Right cardiac atrium (tissue), 5 donors: ENCODE results near the gene TCF20. TPM values are rescaled to one million over a fixed set of nuclear protein-coding genes. Genes with fewer than 3 reads are reported as not detected.

ENCODE experiments used
- ATAC-seq, 2 donors: fragments of 200-7000 bp; cut with Tn5 transposase; one replicate each; pipeline versions ENCODE4 v1.8.0 to v1.9.1; 2020; ENCODE audit warnings: moderate library complexity in 2 of 2, mild to moderate bottlenecking in 1 of 2
- DNase-seq, 3 donors: peaks; one replicate each; pipeline ENCODE4 v3.0.0-alpha.2; 2020
- H3K27ac ChIP-seq: one replicate; pipeline ENCODE4 v1.5.1; 2013; ENCODE audit warnings: mild to moderate bottlenecking, low read length, control low read depth, moderate library complexity
- H3K27me3 ChIP-seq: one replicate; pipeline ENCODE4 v1.6.1; 2013; ENCODE audit not compliant: control insufficient read depth, insufficient read depth
- H3K4me1 ChIP-seq: one replicate; pipeline ENCODE4 v1.6.1; 2013; ENCODE audit warnings: low read length; ENCODE audit not compliant: control insufficient read depth, insufficient read depth
- H3K4me3 ChIP-seq: one replicate; pipeline ENCODE4 v1.5.1; 2013; ENCODE audit warnings: low read length, control low read depth
- H3K9me3 ChIP-seq: one replicate; pipeline ENCODE4 v1.6.1; 2013; ENCODE audit warnings: low read length; ENCODE audit not compliant: control insufficient read depth
- WGBS: extraction: QIAGEN DNeasy Blood & Tissue Kit; methylation state at CpG from one replicate; pipeline ENCODE4 v1.1.7; 2013; 5-methylcytosine and 5-hydroxymethylcytosine counted together
- intact Hi-C, 4 donors: fragments of 100-400 bp; cut with DNase I; formaldehyde crosslinking; loops; one replicate each; pipeline versions ENCODE4 v1.11.0 to v1.14.0; 2022 to 2023
- polyA plus RNA-seq: library from polyadenylated mRNA; stranded (reverse); fragments of 200-250 nt; gene quantifications from one replicate; pipeline ENCODE4 v1.2.3, GENCODE V29; 2013
- total RNA-seq, 4 donors: library from RNA; stranded (reverse); fragmentation: NEBNext Ultra II Directional; extraction: Animal tissue kit (Norgen Biotek cat#: 25700); gene quantifications; one replicate each; pipeline ENCODE4 v1.2.1, GENCODE V29; 2021
- donor health status: healthy with polysubstance abuse.
- donor health status: DM: no; HTN: yes; CAD: no.
- donor health status: DM: no; HTN: no; CAD: no.
- donor health status: DM: no; HTN: yes; CAD: no; lungs with severe emphysema.
- donor health status: DM: yes; HTN: yes; CAD: no.

The TCF20 gene
- total and polyA plus RNA-seq, 5 donors = 6.5 to 19.6 (median 17.4) TPM

DNA sequence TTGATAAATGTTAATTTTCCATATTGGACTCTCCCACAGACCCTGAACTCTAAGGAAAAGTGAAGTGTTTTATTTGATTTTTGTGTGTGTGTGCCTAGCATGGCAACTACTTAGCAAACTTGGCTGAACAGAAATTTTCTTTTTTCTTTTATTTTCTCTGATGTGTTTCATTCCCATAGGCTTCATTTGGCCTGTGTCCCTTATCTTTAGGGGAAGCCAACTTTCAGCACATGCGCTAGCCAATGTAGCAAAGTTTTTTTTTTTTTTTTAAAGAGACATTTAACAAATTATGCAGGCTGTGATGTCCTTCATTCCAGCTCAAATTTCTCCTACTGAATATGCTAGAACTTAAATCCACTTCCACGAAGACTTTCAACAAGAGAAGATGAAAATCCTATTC is 14.2 kb downstream of the TCF20 start:
- intact Hi-C loops = no loop called here
- ATAC-seq = no peak

DNA sequence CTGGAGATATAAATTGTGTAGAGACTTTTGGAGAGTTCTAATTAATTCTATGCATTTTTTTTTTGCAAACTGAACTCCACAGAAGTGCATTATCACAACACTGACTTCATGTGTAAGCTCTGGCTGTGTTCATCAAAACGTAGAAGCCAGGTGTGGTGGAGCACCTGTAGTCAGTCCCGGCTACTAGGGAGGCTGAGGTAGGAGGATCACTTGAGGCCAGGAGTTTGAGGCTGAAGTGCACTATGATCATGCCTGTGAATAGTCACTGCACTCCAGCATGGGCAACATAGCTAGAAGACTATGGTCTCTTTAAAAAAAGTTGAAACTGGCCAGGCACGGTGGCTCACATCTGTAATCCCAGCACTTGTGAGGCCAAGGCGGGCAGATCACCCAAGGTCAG is 20.6 kb downstream of the TCF20 start:
- 87% methylated on average over 4 of the region's 4 CpGs for WGBS

More for the DNA sequence above, 14.2 kb downstream of the TCF20 start:
- Histone ChIP-seq H3K4me3 (no peak overlapping the region), H3K9me3 (no peaks in the 10 kb centered on the region), H3K27me3 (no peaks in the 10 kb centered on the region), H3K27ac (no peak overlapping the region), H3K4me1 (peaks cover 3% of the 10 kb centered on the region)
- 63% methylated on average over 2 of the region's 2 CpGs for WGBS
- DNase-seq = no peak

DNA sequence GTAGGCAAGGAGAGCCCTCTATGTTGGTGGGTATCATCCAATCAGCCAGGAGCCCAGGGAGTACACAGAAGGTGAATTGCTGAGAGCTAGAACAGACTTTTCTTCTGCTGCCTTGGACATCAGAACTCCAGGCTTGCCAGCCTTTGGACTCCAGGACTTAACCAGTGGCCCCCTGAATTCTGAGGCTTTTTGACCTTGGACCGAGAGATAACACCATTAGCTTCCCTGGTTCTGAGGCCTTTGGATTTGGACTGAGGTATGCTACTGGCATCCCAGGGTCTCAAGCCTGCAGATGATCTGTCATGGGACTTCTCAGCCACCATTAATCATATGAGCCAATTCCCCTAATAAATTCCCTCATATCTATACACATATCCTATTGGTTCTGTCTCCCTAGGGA is 21.5 kb downstream of the TCF20 start:
- no peak overlapping the region for H3K27ac ChIP-seq
- H3K27me3 ChIP-seq = no peaks in the 10 kb centered on the region
- ATAC-seq = no peak
- no peak overlapping the region for H3K4me3 ChIP-seq
- no peaks in the 10 kb centered on the region for H3K9me3 ChIP-seq
- H3K4me1 ChIP-seq = no peaks in the 10 kb centered on the region
- intact Hi-C loops = no loop called here
- 98% methylated on average over 1 of the region's 1 CpG for WGBS
- DNase-seq = no peak

More for the DNA sequence above, 20.6 kb downstream of the TCF20 start:
- no peak overlapping the region for H3K27ac ChIP-seq
- no peaks in the 10 kb centered on the region for H3K27me3 ChIP-seq
- no peaks in the 10 kb centered on the region for H3K9me3 ChIP-seq
- DNase-seq = no peak
- intact Hi-C loops = no loop called here
- ATAC-seq = no peak
- no peaks in the 10 kb centered on the region for H3K4me1 ChIP-seq
- no peak overlapping the region for H3K4me3 ChIP-seq

DNA sequence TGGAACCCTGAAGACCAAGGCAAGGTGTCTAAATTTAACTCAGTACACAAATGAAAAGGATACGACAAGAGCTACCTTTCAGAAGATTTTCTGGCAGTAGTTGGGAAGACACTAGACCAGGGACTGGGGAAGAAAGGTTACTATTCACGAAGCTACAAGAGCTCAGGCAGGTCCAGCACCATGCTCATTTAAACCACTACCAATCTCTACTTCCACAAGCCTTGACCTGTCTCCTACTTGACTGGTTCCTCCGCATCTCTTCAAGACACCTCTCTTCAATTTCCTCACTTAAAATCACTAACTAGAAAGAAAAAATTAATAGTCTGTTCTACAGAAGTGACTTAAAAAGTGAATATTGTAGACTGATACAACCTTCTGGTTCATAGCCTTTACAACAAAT is 22.9 kb downstream of the TCF20 start:
- Histone ChIP-seq H3K4me3 (no peak overlapping the region), H3K27ac (no peak overlapping the region), H3K9me3 (no peaks in the 10 kb centered on the region), H3K4me1 (no peaks in the 10 kb centered on the region), H3K27me3 (no peaks in the 10 kb centered on the region)
- ATAC-seq (no peak), DNase-seq (no peak)
- intact Hi-C loops = no loop called here
- WGBS = 98% methylated on average over 3 of the region's 3 CpGs

DNA sequence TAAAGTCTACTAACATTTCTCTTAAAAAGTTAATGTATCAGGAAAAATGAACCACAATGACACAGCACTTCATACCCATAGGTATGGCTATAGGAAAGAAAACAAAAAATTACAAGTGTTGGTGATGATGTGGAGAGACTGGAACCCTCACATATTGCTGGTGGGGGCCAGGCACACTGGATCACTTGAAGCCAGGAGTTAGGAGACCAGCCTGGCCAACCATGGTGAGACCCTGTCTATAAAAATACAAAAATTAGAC is 26.7 kb downstream of the TCF20 start:
- Histone ChIP-seq H3K27ac (no peak overlapping the region), H3K4me1 (no peaks in the 10 kb centered on the region), H3K9me3 (no peaks in the 10 kb centered on the region), H3K27me3 (no peaks in the 10 kb centered on the region), H3K4me3 (no peak overlapping the region)
- ATAC-seq (no peak), DNase-seq (no peak)
- intact Hi-C loops = no loop called here

DNA sequence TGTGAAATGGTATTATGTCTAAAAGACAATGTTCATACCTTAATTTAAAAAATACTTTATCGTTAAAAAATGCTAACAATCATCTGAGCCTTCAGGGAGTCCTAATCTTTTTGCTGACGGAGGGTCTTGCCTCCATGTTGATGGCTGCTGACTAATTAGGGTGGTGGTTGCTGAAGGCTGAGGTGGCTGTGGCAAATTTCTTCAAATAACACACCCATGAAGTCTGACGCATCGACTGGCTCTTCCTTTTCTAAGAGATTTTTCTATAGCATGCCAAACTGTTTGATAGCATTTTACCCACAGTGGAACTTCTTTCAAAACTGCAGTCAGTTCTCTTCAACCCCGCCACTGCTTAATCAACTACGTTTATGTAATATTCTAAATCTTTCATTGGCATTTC is 33.6 kb downstream of the TCF20 start:
- no peak overlapping the region for H3K4me3 ChIP-seq
- peaks cover 2% of the 10 kb centered on the region for H3K4me1 ChIP-seq
- H3K9me3 ChIP-seq = no peaks in the 10 kb centered on the region
- no peaks in the 10 kb centered on the region for H3K27me3 ChIP-seq
- ATAC-seq = no peak
- 95% methylated on average over 6 of the region's 6 CpGs for WGBS
- no peak for DNase-seq
- H3K27ac ChIP-seq = no peak overlapping the region
- intact Hi-C loops = no loop called here

DNA sequence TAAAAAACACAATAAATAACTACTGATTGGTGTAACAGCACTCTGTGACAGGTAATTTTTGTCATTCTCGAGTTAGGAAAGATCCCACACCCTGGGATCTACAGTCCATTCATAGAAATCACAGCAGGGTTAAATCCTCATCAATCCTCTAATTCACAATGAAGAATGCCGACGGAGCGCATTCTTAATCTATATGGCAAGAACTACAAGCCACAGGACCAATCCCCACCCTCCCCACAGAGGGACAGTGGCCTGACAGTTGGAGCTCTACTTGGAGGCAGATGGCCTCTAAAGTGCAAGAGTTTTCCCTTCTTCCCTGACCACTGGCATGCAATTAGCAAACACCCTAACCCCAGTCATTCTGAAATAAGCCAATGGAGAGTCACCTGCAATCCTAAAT is 34.2 kb downstream of the TCF20 start:
- Histone ChIP-seq H3K4me1 (peaks cover 2% of the 10 kb centered on the region), H3K27ac (no peak overlapping the region), H3K9me3 (no peaks in the 10 kb centered on the region), H3K4me3 (no peak overlapping the region), H3K27me3 (no peaks in the 10 kb centered on the region)
- DNase-seq (no peak), ATAC-seq (no peak)
- intact Hi-C loops = no loop called here
- WGBS = 97% methylated on average over 4 of the region's 4 CpGs

DNA sequence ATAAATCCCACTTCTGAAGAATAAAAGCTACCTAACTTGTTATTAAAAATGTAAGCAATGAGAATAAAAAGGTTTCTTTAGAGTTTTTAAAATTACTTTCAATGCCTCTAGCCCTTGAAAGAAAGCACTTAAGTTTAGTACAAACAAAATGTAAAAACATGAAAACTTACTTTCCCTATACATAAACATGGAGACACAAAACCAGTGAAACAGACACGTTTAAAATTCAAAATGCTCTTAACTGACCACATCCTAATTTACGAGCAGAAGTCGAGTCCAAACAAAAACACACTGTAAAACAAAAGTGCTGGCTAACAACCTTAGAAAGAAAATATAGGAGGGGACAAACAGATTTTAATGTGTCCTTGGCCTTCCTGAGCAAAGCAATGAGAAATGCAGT is 36.6 kb downstream of the TCF20 start:
- intact Hi-C loops = no loop called here
- no peaks in the 10 kb centered on the region for H3K27me3 ChIP-seq
- no peak for ATAC-seq
- WGBS = 71% methylated on average over 3 of the region's 3 CpGs
- peaks cover 12% of the 10 kb centered on the region for H3K4me1 ChIP-seq
- no peak overlapping the region for H3K4me3 ChIP-seq
- H3K27ac ChIP-seq = no peak overlapping the region
- no peak for DNase-seq
- no peaks in the 10 kb centered on the region for H3K9me3 ChIP-seq

DNA sequence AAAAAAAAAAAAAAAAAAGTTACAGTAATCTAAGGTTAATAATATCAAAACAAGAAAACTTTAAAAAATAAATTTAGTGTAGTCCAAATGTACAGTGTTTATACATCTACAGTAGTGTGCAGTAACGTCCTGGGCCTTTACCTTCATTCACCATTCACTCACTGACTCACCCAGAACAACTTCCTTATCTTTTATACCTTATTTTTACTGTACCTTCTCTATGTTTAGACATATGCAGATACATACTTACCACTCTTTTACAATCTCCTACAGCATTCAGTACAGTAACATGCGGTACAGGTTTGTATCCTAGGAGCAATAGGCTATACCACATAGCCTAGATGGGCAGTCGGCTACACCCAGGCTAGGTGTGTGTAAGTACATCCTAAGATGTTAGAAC is 38.5 kb downstream of the TCF20 start:
- Histone ChIP-seq H3K9me3 (no peaks in the 10 kb centered on the region), H3K4me1 (peaks cover 25% of the 10 kb centered on the region), H3K4me3 (no peak overlapping the region), H3K27me3 (no peaks in the 10 kb centered on the region), H3K27ac (no peak overlapping the region)
- 95% methylated on average over 3 of the region's 3 CpGs for WGBS
- ATAC-seq (no peak), DNase-seq (no peak)
- intact Hi-C loops = no loop called here

DNA sequence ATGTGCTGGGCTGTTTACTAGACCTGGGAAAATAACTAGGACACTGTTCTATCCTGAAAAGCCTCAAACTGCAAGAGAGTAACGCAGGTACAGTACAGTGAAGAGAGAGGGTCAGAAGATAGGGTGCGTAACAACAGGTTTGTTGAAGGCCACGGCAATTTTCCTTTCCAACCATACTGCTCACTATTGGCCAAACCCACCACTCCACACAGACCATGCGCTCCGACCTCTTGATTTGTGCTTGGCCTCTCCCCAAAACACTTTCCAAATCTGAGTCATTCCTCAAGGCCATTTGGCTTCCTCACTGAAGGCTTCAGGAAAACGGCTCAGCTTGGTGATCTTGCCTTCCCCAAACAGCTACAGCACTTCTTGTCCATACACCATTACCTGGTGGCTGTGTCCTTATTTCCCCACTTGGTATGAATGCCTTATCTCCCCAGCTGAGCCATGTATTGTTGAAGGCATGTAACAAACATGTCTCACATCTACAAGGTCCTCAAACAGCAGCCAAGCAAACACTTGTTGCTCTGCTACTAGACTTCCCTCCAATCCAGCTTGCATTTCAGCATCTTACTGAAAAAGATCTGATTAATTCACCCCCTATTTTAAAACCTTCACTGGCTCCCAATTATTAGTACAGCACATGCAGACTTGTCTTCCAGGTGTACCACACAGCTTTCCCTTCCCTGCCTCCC is 40.9 kb downstream of the TCF20 start:
- ATAC-seq (peak; percentile 74 to 78), DNase-seq (peak in 1 of 3 donors; percentile 56)
- H3K27me3 ChIP-seq = no peaks in the 10 kb centered on the region
- intact Hi-C loops = no loop called here
- no peaks in the 10 kb centered on the region for H3K9me3 ChIP-seq
- no peak overlapping the region for H3K4me3 ChIP-seq
- 51% methylated on average over 6 of the region's 6 CpGs for WGBS
- H3K27ac ChIP-seq = no peak overlapping the region
- H3K4me1 ChIP-seq = peaks cover 23% of the 10 kb centered on the region

DNA sequence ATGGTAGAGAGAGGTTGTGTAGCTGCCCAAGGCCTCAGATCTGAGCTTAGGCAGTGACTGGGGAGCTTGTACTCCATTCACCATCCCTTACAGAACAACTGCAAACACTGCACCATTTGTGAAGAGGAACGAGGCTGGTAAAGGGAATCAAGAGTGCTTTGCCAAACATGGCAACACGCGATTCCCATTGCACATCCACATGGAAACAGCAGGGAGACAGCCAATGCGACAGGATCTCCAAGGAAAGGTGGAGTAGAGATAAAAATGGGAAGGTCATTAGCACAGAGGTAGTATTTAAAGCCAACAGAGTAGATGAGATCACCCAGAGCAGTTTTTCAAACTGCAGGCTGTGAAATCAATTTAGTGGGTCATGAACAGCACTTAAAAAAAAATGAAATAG is 42.0 kb downstream of the TCF20 start:
- WGBS = 73% methylated on average over 4 of the region's 4 CpGs
- intact Hi-C loops = no loop called here
- no peak for DNase-seq
- no peaks in the 10 kb centered on the region for H3K9me3 ChIP-seq
- no peak overlapping the region for H3K27ac ChIP-seq
- no peaks in the 10 kb centered on the region for H3K27me3 ChIP-seq
- H3K4me1 ChIP-seq = peaks cover 23% of the 10 kb centered on the region
- no peak for ATAC-seq
- no peak overlapping the region for H3K4me3 ChIP-seq

DNA sequence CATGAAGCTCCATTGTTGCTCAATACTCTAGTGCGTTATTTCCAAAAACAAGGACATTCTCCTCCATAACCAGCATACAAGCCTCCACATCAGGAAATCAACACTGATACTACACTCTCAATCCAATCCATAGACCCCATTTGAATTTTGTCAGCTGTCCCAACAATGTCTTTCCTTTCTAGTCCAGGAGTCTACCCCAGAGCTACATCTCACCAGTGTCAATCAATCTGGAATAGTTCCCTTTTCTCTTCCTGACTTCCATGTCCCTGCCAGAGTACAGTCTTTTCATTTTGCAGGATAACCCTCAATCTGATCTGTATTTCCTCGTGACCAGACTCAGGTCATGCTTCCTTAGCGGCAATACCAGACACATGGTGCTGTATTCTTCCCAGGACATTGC is 43.0 kb downstream of the TCF20 start:
- WGBS = 85% methylated on average over 3 of the region's 3 CpGs
- Histone ChIP-seq H3K27ac (no peak overlapping the region), H3K4me3 (no peak overlapping the region), H3K27me3 (no peaks in the 10 kb centered on the region), H3K4me1 (peaks cover 23% of the 10 kb centered on the region), H3K9me3 (no peaks in the 10 kb centered on the region)
- intact Hi-C loops = no loop called here
- no peak for ATAC-seq
- no peak for DNase-seq
